ENCODE data around the gene TMEM108. TPM values are rescaled to one million over a fixed set of nuclear protein-coding genes. Genes with fewer than 3 reads are reported as not detected.

TMEM108 gene
- total RNA-seq, 5 donors from 2014 or later (not counting 1 experiment from before 2014, with no cell fraction given): 0.96 TPM; not detected in 4

GRCh38 chr3:133162265-133162664 is 124.1 kb downstream of the TMEM108 start:
- ChIA-PET CTCF (no interaction called here), POLR2A (no interaction called here)
- ATAC-seq (replicated peaks in 1 of 4) (no peak), DNase-seq (no peak)
- Histone ChIP-seq H3K4me1 (ENCODE audit: control insufficient read depth in 1 of 2, extremely low read depth in 1 of 2, insufficient read depth in 2 of 2, low read length in 2 of 2) (no peaks in the 10 kb centered on the region), H3K27ac (ENCODE audit: low read length) (no peak overlapping the region), H3K27me3 (replicated peaks in 1 of 2; ENCODE audit: control insufficient read depth in 2 of 2, extremely low read depth in 1 of 2, insufficient read depth in 2 of 2, low read length in 1 of 2) (no peaks in the 10 kb centered on the region), H3K9me3 (no peaks in the 10 kb centered on the region), H3K36me3 (ENCODE audit: control insufficient read depth in 2 of 2, extremely low read depth in 1 of 2, insufficient read depth in 1 of 2, low read length in 1 of 2) (no peaks in the 10 kb centered on the region), H3K4me3 (ENCODE audit: control insufficient read depth in 1 of 2, extremely low read depth in 1 of 2, low read length in 1 of 2) (no peak overlapping the region)
- peaks cover 3 to 9% of the 10 kb centered on the region in 2 donors for H3K27me3 Mint-ChIP-seq
- H3K27ac Mint-ChIP-seq: no peak overlapping the region
- no peak overlapping the region for H3K4me3 Mint-ChIP-seq
- H3K4me1 Mint-ChIP-seq: no peaks in the 10 kb centered on the region
- H3K36me3 Mint-ChIP-seq: no peaks in the 10 kb centered on the region
- H3K9me3 Mint-ChIP-seq: no peaks in the 10 kb centered on the region

GRCh38 chr3:133162670-133163305 is 124.6 kb downstream of the TMEM108 start:
- no peaks in the 10 kb centered on the region for H3K36me3 ChIP-seq (ENCODE audit: control insufficient read depth in 2 of 2, extremely low read depth in 1 of 2, insufficient read depth in 1 of 2, low read length in 1 of 2)
- peaks cover 3 to 9% of the 10 kb centered on the region in 2 donors for H3K27me3 Mint-ChIP-seq
- no peak overlapping the region for H3K4me3 ChIP-seq (ENCODE audit: control insufficient read depth in 1 of 2, extremely low read depth in 1 of 2, low read length in 1 of 2)
- ChIA-PET POLR2A (no interaction called here), CTCF (no interaction called here)
- no peak overlapping the region for H3K27ac Mint-ChIP-seq
- no peak for ATAC-seq (replicated peaks in 1 of 4)
- no CpG with 5 or more reads among the region's 3 CpGs for WGBS (ENCODE audit: insufficient coverage)
- no peaks in the 10 kb centered on the region for H3K4me1 Mint-ChIP-seq
- H3K4me3 Mint-ChIP-seq: no peak overlapping the region
- no peaks in the 10 kb centered on the region for H3K4me1 ChIP-seq (ENCODE audit: control insufficient read depth in 1 of 2, extremely low read depth in 1 of 2, insufficient read depth in 2 of 2, low read length in 2 of 2)
- H3K36me3 Mint-ChIP-seq: no peaks in the 10 kb centered on the region
- no peak for DNase-seq
- H3K9me3 Mint-ChIP-seq: no peaks in the 10 kb centered on the region
- no peaks in the 10 kb centered on the region for H3K9me3 ChIP-seq
- H3K27me3 ChIP-seq (replicated peaks in 1 of 2; ENCODE audit: control insufficient read depth in 2 of 2, extremely low read depth in 1 of 2, insufficient read depth in 2 of 2, low read length in 1 of 2): no peaks in the 10 kb centered on the region
- H3K27ac ChIP-seq (ENCODE audit: low read length): no peak overlapping the region

- H3K27ac ChIP-seq (ENCODE audit: low read length): no peak overlapping the region
- no peaks in the 10 kb centered on the region for H3K9me3 ChIP-seq
- no peaks in the 10 kb centered on the region for H3K4me1 ChIP-seq (ENCODE audit: control insufficient read depth in 1 of 2, extremely low read depth in 1 of 2, insufficient read depth in 2 of 2, low read length in 2 of 2)
- no peaks in the 10 kb centered on the region for H3K27me3 ChIP-seq (replicated peaks in 1 of 2; ENCODE audit: control insufficient read depth in 2 of 2, extremely low read depth in 1 of 2, insufficient read depth in 2 of 2, low read length in 1 of 2)
- no peak for DNase-seq
- ATAC-seq (replicated peaks in 1 of 4): no peak
- peaks cover 0 to 8% of the 10 kb centered on the region in 2 donors for H3K27me3 Mint-ChIP-seq
- ChIA-PET CTCF (no interaction called here), POLR2A (no interaction called here)
- H3K27ac Mint-ChIP-seq: no peak overlapping the region
- H3K36me3 ChIP-seq (ENCODE audit: control insufficient read depth in 2 of 2, extremely low read depth in 1 of 2, insufficient read depth in 1 of 2, low read length in 1 of 2): no peaks in the 10 kb centered on the region
- H3K4me1 Mint-ChIP-seq: peaks cover 0 to 1% (median 0%) of the 10 kb centered on the region in 3 donors
- WGBS (ENCODE audit: insufficient coverage): 93% methylated on average over 26 of the region's 36 CpGs
- no peak overlapping the region for H3K4me3 Mint-ChIP-seq
- H3K9me3 Mint-ChIP-seq: no peaks in the 10 kb centered on the region
- no peak overlapping the region for H3K4me3 ChIP-seq (ENCODE audit: control insufficient read depth in 1 of 2, extremely low read depth in 1 of 2, low read length in 1 of 2)
- H3K36me3 Mint-ChIP-seq: no peaks in the 10 kb centered on the region
These were observed 129.3 kb downstream of the TMEM108 start for GRCh38 chr3:133167340-133168024.

DNA sequence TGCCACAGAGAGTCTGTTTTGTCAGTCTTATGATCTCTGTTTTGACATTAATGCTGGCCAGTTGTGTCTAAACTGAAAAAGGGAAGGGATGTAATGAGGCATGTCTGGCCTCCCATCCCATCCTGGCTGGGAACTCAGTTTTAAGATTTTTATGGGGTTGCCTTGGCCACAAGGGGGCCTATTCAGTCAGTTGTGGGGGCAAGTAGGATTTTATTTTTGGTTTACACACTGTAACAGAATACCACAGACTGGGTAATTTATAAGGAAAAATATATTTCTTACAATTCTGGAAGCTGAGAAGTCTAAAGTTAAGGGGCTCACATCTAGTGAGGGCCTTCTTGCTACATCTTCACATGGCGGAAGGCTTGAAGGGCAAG is 129.8 kb downstream of the TMEM108 start:
- ChIA-PET POLR2A (no interaction called here), CTCF (no interaction called here)
- peaks cover 0 to 8% of the 10 kb centered on the region in 2 donors for H3K27me3 Mint-ChIP-seq

DNA sequence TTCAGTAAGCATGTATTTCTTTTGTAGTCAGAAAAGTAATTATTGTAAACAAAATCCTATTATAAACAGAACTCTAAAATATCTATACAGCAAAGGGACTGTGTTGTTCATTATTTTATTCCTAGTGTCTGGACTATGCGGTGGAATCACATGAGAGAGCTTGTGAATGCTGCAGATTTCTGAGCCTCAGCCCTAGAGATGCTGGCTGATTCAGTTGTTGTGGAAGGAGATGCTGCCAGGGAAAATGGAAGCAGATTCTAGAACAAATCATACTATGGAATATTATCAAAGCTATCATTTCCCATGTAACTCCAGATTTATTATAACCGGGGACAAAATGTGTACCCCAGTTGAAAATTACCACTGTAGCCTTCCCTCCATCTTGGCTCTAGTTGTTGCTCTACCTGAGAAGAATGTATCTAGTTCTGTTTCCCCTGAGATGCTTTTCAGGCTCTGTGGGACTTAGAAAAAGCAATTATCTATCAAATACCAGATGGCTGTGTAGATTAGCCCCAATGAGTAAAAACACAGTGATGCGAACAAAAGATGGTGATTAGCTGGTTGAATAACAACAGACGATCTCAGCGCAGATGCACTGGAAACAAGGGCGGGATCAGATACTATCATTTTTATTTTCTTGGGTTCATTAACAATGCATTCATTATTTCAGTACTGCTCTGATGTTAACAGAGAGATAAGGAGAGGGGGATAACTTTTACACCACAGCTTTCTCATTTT is 131.3 kb downstream of the TMEM108 start:
- no peaks in the 10 kb centered on the region for H3K36me3 Mint-ChIP-seq
- no CpG with 5 or more reads among the region's 6 CpGs for WGBS (ENCODE audit: insufficient coverage)
- H3K27ac ChIP-seq (ENCODE audit: low read length): no peak overlapping the region
- H3K4me1 ChIP-seq (ENCODE audit: control insufficient read depth in 1 of 2, extremely low read depth in 1 of 2, insufficient read depth in 2 of 2, low read length in 2 of 2): no peaks in the 10 kb centered on the region
- peaks cover 0 to 1% (median 0%) of the 10 kb centered on the region in 3 donors for H3K4me1 Mint-ChIP-seq
- ATAC-seq (replicated peaks in 1 of 4): no peak
- no peak overlapping the region for H3K4me3 Mint-ChIP-seq
- H3K4me3 ChIP-seq (ENCODE audit: control insufficient read depth in 1 of 2, extremely low read depth in 1 of 2, low read length in 1 of 2): no peak overlapping the region
- H3K27me3 Mint-ChIP-seq: peaks cover 0 to 1% of the 10 kb centered on the region in 2 donors
- no peak for DNase-seq
- H3K36me3 ChIP-seq (ENCODE audit: control insufficient read depth in 2 of 2, extremely low read depth in 1 of 2, insufficient read depth in 1 of 2, low read length in 1 of 2): no peaks in the 10 kb centered on the region
- POLR2A ChIA-PET: no interaction called here
- no peak overlapping the region for H3K27ac Mint-ChIP-seq
- H3K9me3 ChIP-seq: no peaks in the 10 kb centered on the region
- no peaks in the 10 kb centered on the region for H3K27me3 ChIP-seq (replicated peaks in 1 of 2; ENCODE audit: control insufficient read depth in 2 of 2, extremely low read depth in 1 of 2, insufficient read depth in 2 of 2, low read length in 1 of 2)
- CTCF ChIA-PET: no interaction called here
- H3K9me3 Mint-ChIP-seq: no peaks in the 10 kb centered on the region

More for the DNA sequence above, 129.8 kb downstream of the TMEM108 start:
- no peak for ATAC-seq (replicated peaks in 1 of 4)
- no peaks in the 10 kb centered on the region for H3K9me3 ChIP-seq
- H3K27me3 ChIP-seq (replicated peaks in 1 of 2; ENCODE audit: control insufficient read depth in 2 of 2, extremely low read depth in 1 of 2, insufficient read depth in 2 of 2, low read length in 1 of 2): no peaks in the 10 kb centered on the region
- H3K36me3 Mint-ChIP-seq: no peaks in the 10 kb centered on the region
- peaks cover 0 to 1% (median 0%) of the 10 kb centered on the region in 3 donors for H3K4me1 Mint-ChIP-seq
- H3K9me3 Mint-ChIP-seq: no peaks in the 10 kb centered on the region
- no peak for DNase-seq
- H3K27ac ChIP-seq (ENCODE audit: low read length): no peak overlapping the region
- H3K4me3 ChIP-seq (ENCODE audit: control insufficient read depth in 1 of 2, extremely low read depth in 1 of 2, low read length in 1 of 2): no peak overlapping the region
- no peak overlapping the region for H3K27ac Mint-ChIP-seq
- H3K4me1 ChIP-seq (ENCODE audit: control insufficient read depth in 1 of 2, extremely low read depth in 1 of 2, insufficient read depth in 2 of 2, low read length in 2 of 2): no peaks in the 10 kb centered on the region
- WGBS (ENCODE audit: insufficient coverage): no CpG with 5 or more reads among the region's 1 CpG
- H3K36me3 ChIP-seq (ENCODE audit: control insufficient read depth in 2 of 2, extremely low read depth in 1 of 2, insufficient read depth in 1 of 2, low read length in 1 of 2): no peaks in the 10 kb centered on the region
- H3K4me3 Mint-ChIP-seq: no peak overlapping the region

GRCh38 chr3:133171831-133172230 is 133.6 kb downstream of the TMEM108 start:
- Mint-ChIP-seq H3K27me3 (peaks cover 0 to 4% of the 10 kb centered on the region in 2 donors), H3K27ac (no peak overlapping the region), H3K4me1 (peaks cover 0 to 1% (median 0%) of the 10 kb centered on the region in 3 donors), H3K36me3 (no peaks in the 10 kb centered on the region), H3K9me3 (no peaks in the 10 kb centered on the region), H3K4me3 (no peak overlapping the region)
- ATAC-seq (replicated peaks in 1 of 4): no peak
- Histone ChIP-seq H3K36me3 (ENCODE audit: control insufficient read depth in 2 of 2, extremely low read depth in 1 of 2, insufficient read depth in 1 of 2, low read length in 1 of 2) (no peaks in the 10 kb centered on the region), H3K4me1 (ENCODE audit: control insufficient read depth in 1 of 2, extremely low read depth in 1 of 2, insufficient read depth in 2 of 2, low read length in 2 of 2) (no peaks in the 10 kb centered on the region), H3K27ac (ENCODE audit: low read length) (no peak overlapping the region), H3K27me3 (replicated peaks in 1 of 2; ENCODE audit: control insufficient read depth in 2 of 2, extremely low read depth in 1 of 2, insufficient read depth in 2 of 2, low read length in 1 of 2) (no peaks in the 10 kb centered on the region), H3K4me3 (ENCODE audit: control insufficient read depth in 1 of 2, extremely low read depth in 1 of 2, low read length in 1 of 2) (no peak overlapping the region), H3K9me3 (no peaks in the 10 kb centered on the region)
- ChIA-PET POLR2A (no interaction called here), CTCF (no interaction called here)
- no CpG with 5 or more reads among the region's 2 CpGs for whole genome bisulfite sequencing (ENCODE audit: insufficient coverage)
- no peak for DNase-seq
